AG04449 (cell line): Measurements from ENCODE around the gene GAS2L3.
"Not testable (repeated sequence)": the region's sequence is repeated elsewhere in the genome, so short reads cannot be mapped to it uniquely, and the experiment has no call there.

Experiments
- CTCF ChIA-PET: fragments of 350-600 bp; formaldehyde crosslinking; extraction: SDS; loops from one replicate; lab custom pipeline; 2021; ENCODE audit warnings: antibody characterized with exemption; lab: Yijun Ruan, JAX
- POLR2A ChIA-PET: fragments of 400-600, 350-600 bp; formaldehyde crosslinking; extraction: SDS; loops from one replicate; lab custom pipeline; 2020; ENCODE audit warnings: antibody characterized with exemption, inconsistent platforms; lab: Yijun Ruan, JAX
- DNase-seq: peaks from one replicate; pipeline ENCODE4 v3.0.0-alpha.2; 2010; ENCODE audit warnings: low read depth, low spot score
- H3K4me3 ChIP-seq: 2 replicates; pipeline ENCODE4 v1.5.1; 2011; ENCODE audit warnings: low read depth, mild to moderate bottlenecking, control low read depth, low read length
- CTCF ChIP-seq: IDR thresholded peaks from one replicate; pipeline ENCODE4 v1.5.1; 2011; ENCODE audit warnings: mild to moderate bottlenecking, moderate library complexity, low read length, control low read depth, inconsistent platforms; ENCODE audit not compliant: insufficient read depth; ENCODE audit errors: missing control alignments

GAS2L3 gene

GRCh38 chr12:100608776-100609175 lies 35.3 kb downstream of the GAS2L3 start:
- no peak for TF ChIP-seq CTCF
- ChIA-PET POLR2A (no interaction called here), CTCF (no interaction called here)
- H3K4me3 ChIP-seq = no peak overlapping the region
- no peak for DNase-seq

GRCh38 chr12:100610666-100611430 lies 37.4 kb downstream of the GAS2L3 start:
- no peak for TF ChIP-seq CTCF
- no peak for DNase-seq
- no peak overlapping the region for H3K4me3 ChIP-seq
- POLR2A ChIA-PET = no interaction called here
- CTCF ChIA-PET = no interaction called here

- ChIA-PET CTCF (no interaction called here), POLR2A (no interaction called here)
- DNase-seq = no peak
- H3K4me3 ChIP-seq = no peak overlapping the region
- TF ChIP-seq CTCF = no peak
Measured at GRCh38 chr12:100612606-100613005, 39.1 kb downstream of the GAS2L3 start.

- TF ChIP-seq CTCF = no peak
- ChIA-PET CTCF (no interaction called here), POLR2A (no interaction called here)
- no peak overlapping the region for H3K4me3 ChIP-seq
- DNase-seq = no peak
Measured at GRCh38 chr12:100624571-100624970, 51.1 kb downstream of the GAS2L3 start.

GRCh38 chr12:100632445-100632892 lies 59.0 kb downstream of the GAS2L3 start:
- TF ChIP-seq CTCF = no peak
- no peak overlapping the region for H3K4me3 ChIP-seq
- ChIA-PET CTCF (no interaction called here), POLR2A (no interaction called here)
- DNase-seq = no peak

- H3K4me3 ChIP-seq, POLR2A ChIA-PET, CTCF ChIA-PET, DNase-seq: not testable (repeated sequence)
Measured at GRCh38 chr12:100633082-100633785, 59.8 kb downstream of the GAS2L3 start.
